HEK293T (cell line): ENCODE data around the gene PCSK5.

Experiments used
- CTCF ChIA-PET: fragments of 350-600 bp; formaldehyde crosslinking; extraction: SDS; loops from one replicate; lab custom pipeline; 2021; ENCODE audit warnings: antibody characterized with exemption, inconsistent platforms; lab: Yijun Ruan, JAX
- POLR2A ChIA-PET: fragments of 350-600 bp; formaldehyde crosslinking; extraction: SDS; loops from one replicate; lab custom pipeline; 2020; ENCODE audit warnings: antibody characterized with exemption, inconsistent platforms; lab: Yijun Ruan, JAX
- DNase-seq: peaks from one replicate; pipeline ENCODE4 v3.0.0; 2012; ENCODE audit warnings: mixed read lengths; ENCODE audit errors: extremely low spot score
- ARNT ChIP-seq: fragments of 450-650 bp; IDR thresholded peaks from 2 replicates; pipeline ENCODE4 v1.6.1; 2017; ENCODE audit warnings: mild to moderate bottlenecking
- BHLHE40 ChIP-seq: fragments of 450-650 bp; IDR thresholded peaks from 2 replicates; pipeline ENCODE4 v1.6.1; 2016; ENCODE audit warnings: mild to moderate bottlenecking, moderate library complexity, borderline replicate concordance
- CTBP1 ChIP-seq: fragments of 450-650 bp; IDR thresholded peaks from 2 replicates; pipeline ENCODE4 v1.6.1; 2016; ENCODE audit warnings: borderline replicate concordance
- ELF4 ChIP-seq: fragments of 450-650 bp; IDR thresholded peaks from 2 replicates; pipeline ENCODE4 v1.6.1; 2017; ENCODE audit warnings: antibody characterized with exemption
- FOXA1 ChIP-seq: fragments of 450-650 bp; IDR thresholded peaks from 2 replicates; pipeline ENCODE4 v1.6.1; 2016; ENCODE audit warnings: mild to moderate bottlenecking
- FOXK2 ChIP-seq: fragments of 450-650 bp; IDR thresholded peaks from 2 replicates; pipeline ENCODE4 v1.6.1; 2016; ENCODE audit warnings: mild to moderate bottlenecking
- FOXM1 ChIP-seq: fragments of 450-650 bp; IDR thresholded peaks from 2 replicates; pipeline ENCODE4 v1.6.1; 2017; ENCODE audit warnings: mild to moderate bottlenecking, borderline replicate concordance
- HDGF ChIP-seq: fragments of 450-650 bp; IDR thresholded peaks from 2 replicates; pipeline ENCODE4 v1.6.1; 2017; ENCODE audit warnings: antibody characterized with exemption, borderline replicate concordance
- L3MBTL2 ChIP-seq: fragments of 450-650 bp; conservative IDR thresholded peaks from 2 replicates; pipeline ENCODE4 v1.6.1; 2016; ENCODE audit warnings: mild to moderate bottlenecking
- LEF1 ChIP-seq: fragments of 450-650 bp; IDR thresholded peaks from 2 replicates; pipeline ENCODE4 v1.6.1; 2017; ENCODE audit warnings: mild to moderate bottlenecking, borderline replicate concordance
- NFRKB ChIP-seq: fragments of 450-650 bp; IDR thresholded peaks from 2 replicates; pipeline ENCODE4 v1.6.1; 2016; ENCODE audit warnings: mild to moderate bottlenecking, moderate library complexity
- SP1 ChIP-seq: fragments of 450-650 bp; IDR thresholded peaks from 2 replicates; pipeline ENCODE4 v1.6.1; 2017
- SUZ12 ChIP-seq: fragments of 450-650 bp; IDR thresholded peaks from 2 replicates; pipeline ENCODE4 v1.6.1; 2016; ENCODE audit warnings: mild to moderate bottlenecking
- TARDBP ChIP-seq: fragments of 450-650 bp; IDR thresholded peaks from 2 replicates; pipeline ENCODE4 v1.6.1; 2016
- ZNF384 ChIP-seq: fragments of 450-650 bp; IDR thresholded peaks from 2 replicates; pipeline ENCODE4 v1.6.1; 2016
- TF ChIP-seq, protein P1 (sequence below): fragments of 450-650 bp; IDR thresholded peaks from 2 replicates; pipeline ENCODE4 v1.6.1; 2016

The PCSK5 gene

DNA sequence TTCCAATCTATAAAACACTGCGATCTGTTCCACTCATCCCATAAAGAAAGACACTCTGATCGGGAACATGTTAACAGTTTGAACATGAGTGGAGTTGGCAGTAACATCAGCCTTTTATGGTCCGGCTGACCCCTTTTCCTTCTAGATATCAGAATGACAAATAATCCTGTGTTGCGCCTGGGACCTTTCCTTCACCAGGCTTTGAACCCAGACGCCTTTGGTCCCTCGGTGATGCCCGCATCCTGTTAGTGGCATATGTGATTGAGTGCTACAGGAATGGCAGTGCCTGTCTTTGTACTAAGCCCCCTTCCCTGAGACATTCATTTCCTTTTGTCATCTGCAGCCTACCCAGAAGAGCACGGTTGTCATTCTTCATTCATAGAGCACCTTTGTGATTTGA is 209.0 kb downstream of the PCSK5 start:
- POLR2A ChIA-PET = no interaction called here
- DNase-seq = no peak

DNA sequence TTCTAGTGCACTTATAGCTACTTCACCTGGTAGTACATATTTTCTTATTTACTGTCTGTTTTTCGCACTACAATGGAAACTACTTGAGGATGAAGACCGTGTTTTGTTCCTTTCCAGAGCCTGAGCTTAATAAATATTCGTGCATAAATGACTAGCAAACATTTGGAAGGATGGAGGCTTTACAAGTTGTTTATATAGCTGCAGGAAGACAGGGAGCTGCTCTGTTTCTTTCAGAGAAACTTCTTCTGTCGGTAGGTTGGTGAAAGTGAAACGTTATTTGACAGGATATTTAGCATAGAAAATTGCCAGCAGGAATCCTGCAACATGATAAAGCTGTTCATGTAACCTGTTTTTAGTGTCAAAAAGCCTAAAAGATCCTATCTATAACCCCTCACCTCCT is 210.6 kb downstream of the PCSK5 start:
- DNase-seq = no peak
- ChIA-PET POLR2A (no interaction called here), CTCF (interaction anchor here (0.7 kb wide), 1 partner anchor 1170 kb away, joined by 3 read pairs; no protein-coding TSS in a partner anchor)
- TF ChIP-seq FOXK2 (no peak), L3MBTL2 (no peak), FOXA1 (no peak), HDGF (no peak)

More for the DNA sequence above, 209.0 kb downstream of the PCSK5 start:
- no peak for TF ChIP-seq ARNT
- no peak for TF ChIP-seq HDGF
- no peak for TF ChIP-seq SP1
- TF ChIP-seq, protein P1, sequence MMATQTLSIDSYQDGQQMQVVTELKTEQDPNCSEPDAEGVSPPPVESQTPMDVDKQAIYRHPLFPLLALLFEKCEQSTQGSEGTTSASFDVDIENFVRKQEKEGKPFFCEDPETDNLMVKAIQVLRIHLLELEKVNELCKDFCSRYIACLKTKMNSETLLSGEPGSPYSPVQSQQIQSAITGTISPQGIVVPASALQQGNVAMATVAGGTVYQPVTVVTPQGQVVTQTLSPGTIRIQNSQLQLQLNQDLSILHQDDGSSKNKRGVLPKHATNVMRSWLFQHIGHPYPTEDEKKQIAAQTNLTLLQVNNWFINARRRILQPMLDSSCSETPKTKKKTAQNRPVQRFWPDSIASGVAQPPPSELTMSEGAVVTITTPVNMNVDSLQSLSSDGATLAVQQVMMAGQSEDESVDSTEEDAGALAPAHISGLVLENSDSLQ = no peak
- no peak for TF ChIP-seq CTBP1
- CTCF ChIA-PET = no interaction called here

DNA sequence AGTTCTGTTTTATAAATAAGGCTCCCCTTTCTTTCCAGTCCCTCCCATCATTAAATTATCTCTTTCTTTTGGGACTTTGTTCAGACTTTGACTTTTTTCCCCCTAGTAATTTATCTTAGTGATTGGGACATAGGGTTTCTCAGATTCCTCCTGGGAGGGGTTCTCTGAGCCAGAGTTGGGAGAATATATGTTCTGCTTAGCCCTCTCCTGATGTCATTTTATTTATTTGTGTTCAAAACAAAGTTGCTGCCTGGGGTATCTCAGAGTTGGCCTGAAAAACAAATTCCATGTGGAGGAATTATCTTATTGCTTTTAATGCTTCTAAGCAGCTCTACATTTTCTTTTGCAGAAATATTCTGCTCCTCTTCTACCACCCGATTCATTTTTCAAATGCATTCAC is 211.0 kb downstream of the PCSK5 start:
- POLR2A ChIA-PET = no interaction called here
- no peak for DNase-seq
- TF ChIP-seq BHLHE40 (no peak), FOXM1 (no peak), ZNF384 (no peak), ELF4 (no peak), L3MBTL2 (no peak), ARNT (no peak), TARDBP (no peak), SUZ12 (no peak), LEF1 (no peak), FOXK2 (no peak), FOXA1 (no peak), HDGF (no peak), NFRKB (no peak), CTBP1 (no peak), SP1 (no peak)
- TF ChIP-seq, protein P1 = no peak
- CTCF ChIA-PET = interaction anchor here (0.7 kb wide), 1 partner anchor 1169 kb away, joined by 3 read pairs; no protein-coding TSS in a partner anchor

DNA sequence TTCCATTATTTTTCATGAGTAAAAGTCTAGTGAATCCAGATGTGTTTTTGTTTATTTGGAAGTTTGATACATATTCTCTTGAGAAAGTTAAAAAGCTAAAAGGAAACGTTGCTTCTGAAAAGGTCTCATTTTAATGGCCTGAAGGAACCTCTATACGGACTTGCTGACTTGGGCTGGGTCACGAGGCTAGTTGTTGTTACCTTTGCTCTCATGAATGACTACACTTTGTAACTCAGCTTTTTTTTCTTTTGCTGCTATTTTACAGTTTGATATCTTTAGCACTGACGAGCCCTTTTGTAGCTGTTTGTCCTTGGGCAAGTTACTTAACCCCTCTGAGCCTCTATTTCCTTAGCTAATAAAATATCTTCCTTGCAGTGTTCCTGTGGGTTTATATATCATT is 211.5 kb downstream of the PCSK5 start:
- TF ChIP-seq HDGF (no peak), ELF4 (no peak), TARDBP (no peak)
- DNase-seq = no peak
- CTCF ChIA-PET = no interaction called here
- POLR2A ChIA-PET = no interaction called here

DNA sequence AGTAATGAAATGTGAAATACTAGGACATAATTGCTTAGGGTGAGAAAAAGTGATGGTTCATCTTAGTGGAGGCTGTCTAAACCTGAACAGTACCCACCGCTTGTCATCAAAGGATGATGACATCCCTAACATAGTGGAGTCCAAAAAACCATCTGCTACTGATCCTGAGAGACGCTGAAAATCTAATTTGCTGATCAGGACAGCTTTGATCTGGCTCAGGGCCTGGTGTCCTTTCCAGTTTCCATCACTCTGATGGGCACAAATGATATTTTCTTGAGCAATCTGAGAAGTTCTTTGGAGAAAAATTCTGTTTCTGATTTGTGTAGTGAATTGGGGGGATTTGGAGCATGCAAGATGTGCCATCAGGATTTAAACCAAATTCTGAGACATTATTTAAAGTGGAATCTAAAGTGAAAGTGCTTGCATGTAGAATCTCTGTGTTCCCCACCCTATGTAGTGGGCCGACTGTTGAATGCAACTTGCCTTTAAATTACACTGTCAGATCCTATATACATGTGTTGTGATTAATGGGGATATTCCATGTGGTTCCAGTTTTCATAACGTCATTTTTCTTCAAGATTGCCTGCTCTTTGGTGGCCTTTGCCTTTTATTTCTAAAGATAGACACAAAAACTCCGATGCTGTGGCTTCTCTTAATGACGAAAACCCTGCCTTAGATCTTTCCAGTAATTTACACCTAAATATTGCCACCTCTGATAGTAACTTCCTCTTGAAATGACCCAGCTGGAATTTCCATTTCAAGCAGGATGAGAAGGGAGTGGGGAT is 213.2 kb downstream of the PCSK5 start:
- TF ChIP-seq ELF4 (no peak), TARDBP (no peak), CTBP1 (no peak), FOXM1 (no peak), SUZ12 (no peak), SP1 (no peak), ZNF384 (no peak), BHLHE40 (no peak), L3MBTL2 (no peak), FOXK2 (no peak), ARNT (no peak), FOXA1 (no peak), LEF1 (no peak), NFRKB (no peak), HDGF (no peak)
- TF ChIP-seq, protein P1 = no peak
- ChIA-PET POLR2A (no interaction called here), CTCF (no interaction called here)
- no peak for DNase-seq

DNA sequence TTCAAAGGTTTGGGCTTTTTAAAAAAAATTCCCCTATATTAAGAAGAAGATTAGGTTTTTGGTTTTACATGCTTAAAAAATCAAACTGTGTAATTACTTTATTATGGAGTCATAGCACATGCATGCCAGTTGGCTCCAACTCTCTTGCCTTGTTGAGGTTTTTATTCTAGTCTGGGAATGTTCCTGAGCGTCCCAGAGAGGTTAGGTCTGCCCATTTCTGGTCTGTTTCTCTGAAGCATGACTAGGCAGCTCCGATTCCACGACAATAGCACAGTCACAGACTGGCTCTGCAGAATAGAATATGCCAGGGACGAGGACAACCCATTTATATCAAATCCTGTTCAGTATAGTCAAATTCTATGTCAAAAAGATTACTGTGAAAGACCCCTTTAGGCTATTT is 217.0 kb downstream of the PCSK5 start:
- POLR2A ChIA-PET = no interaction called here

More for the DNA sequence above, 217.0 kb downstream of the PCSK5 start:
- no peak for DNase-seq
- TF ChIP-seq ARNT (no peak), SP1 (no peak), NFRKB (no peak), LEF1 (no peak), L3MBTL2 (no peak), ZNF384 (no peak), ELF4 (no peak), BHLHE40 (no peak), SUZ12 (no peak), FOXK2 (no peak), CTBP1 (no peak), FOXA1 (no peak), TARDBP (no peak)
- TF ChIP-seq, protein P1 = no peak
- CTCF ChIA-PET = no interaction called here
